T-helper 1 cell treated with Interleukin-12 subunit alpha and Interleukin-12 subunit beta and Interleukin-4 antibody, amounts not matched to agents 30 ng/mL and 1 ng/mL, for 36 hours (primary cell): Measurements from ENCODE around the gene KLF17. TPM values are rescaled to one million over a fixed set of nuclear protein-coding genes. Genes with fewer than 3 reads are reported as not detected.

Source experiments
- intact Hi-C: fragments of 100-400 bp; cut with micrococcal nuclease; formaldehyde crosslinking; loops from one replicate; pipeline ENCODE4 v1.15.1; 2024
- total RNA-seq: library from RNA; stranded (reverse); gene quantifications from 2 replicates; pipeline ENCODE4 v1.2.3, GENCODE V29; 2022

Gene KLF17, protein sequence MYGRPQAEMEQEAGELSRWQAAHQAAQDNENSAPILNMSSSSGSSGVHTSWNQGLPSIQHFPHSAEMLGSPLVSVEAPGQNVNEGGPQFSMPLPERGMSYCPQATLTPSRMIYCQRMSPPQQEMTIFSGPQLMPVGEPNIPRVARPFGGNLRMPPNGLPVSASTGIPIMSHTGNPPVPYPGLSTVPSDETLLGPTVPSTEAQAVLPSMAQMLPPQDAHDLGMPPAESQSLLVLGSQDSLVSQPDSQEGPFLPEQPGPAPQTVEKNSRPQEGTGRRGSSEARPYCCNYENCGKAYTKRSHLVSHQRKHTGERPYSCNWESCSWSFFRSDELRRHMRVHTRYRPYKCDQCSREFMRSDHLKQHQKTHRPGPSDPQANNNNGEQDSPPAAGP
- not detected in 2 replicates for total RNA-seq

GRCh38 chr1:44118682-44119081 lies at the start of gene KLF17:
TSS of gene KLF17 (plus strand) at chr1:44118821. CDS start at chr1:44118908, 87 bp downstream.
- intact Hi-C loops = no loop called here

DNA sequence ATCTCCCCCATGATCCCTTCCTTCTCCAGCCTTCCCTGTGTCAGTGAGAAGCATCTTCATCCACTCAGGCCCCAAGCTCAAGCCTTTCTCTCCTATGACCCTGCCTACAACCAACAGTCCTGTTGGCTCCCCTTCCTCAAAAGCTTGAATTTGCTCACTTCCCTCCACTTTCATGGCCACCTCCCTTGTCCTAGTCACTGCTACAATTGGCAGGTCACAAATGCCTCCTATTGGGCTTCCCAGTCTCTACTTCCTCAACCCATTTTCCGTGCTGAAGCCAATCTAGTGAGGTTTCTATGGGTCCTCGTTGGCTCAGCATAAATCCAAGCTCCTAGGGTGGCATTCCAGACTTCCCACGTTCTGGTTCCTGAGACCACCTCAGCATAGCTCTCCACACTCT lies 47.2 kb upstream of the KLF17 start:
- intact Hi-C loops = no loop called here

- intact Hi-C loops = no loop called here
These were observed 46.4 kb upstream of the KLF17 start for GRCh38 chr1:44072204-44072603.

DNA sequence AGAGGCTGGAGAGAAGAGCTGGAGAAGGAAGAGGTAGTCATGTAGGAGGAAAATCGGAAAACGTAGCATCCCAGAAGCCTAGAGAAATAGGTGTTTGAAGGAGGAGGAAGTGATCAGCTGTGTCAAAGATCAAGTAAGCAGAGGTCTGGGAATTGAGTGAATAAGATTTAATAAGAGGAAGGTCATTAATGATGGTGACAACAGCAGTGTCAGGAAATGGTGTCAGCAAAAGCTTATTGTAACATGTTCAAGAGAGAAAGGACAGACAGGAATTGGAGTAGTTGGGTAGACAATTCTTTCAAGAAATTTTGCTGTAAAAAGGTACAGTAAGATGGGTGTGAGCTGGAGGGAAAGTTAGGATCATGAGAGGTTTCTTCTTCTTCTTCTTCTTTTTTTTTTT lies 45.8 kb upstream of the KLF17 start:
- intact Hi-C loops = no loop called here

- intact Hi-C loops = no loop called here
These were observed 45.1 kb upstream of the KLF17 start for GRCh38 chr1:44073528-44073927.

DNA sequence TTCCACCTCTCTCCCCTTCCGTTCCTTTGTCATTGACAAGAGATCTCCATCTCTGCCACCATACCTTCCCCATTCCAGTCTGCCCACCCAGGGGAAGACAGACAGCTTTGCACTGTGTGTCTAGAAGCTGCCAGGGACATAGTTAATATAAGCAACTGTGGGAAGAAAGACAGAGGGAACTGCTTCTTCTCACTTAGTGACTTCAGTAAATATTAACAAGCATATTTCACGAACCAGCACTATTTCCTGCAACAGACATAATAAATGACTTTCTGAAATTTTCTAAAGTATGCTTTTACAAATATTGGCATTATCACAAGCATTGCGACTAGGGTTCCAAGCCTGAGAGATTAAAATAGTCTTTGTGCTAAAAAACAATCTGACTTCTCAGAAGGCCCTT lies 44.2 kb upstream of the KLF17 start:
- intact Hi-C loops = no loop called here

DNA sequence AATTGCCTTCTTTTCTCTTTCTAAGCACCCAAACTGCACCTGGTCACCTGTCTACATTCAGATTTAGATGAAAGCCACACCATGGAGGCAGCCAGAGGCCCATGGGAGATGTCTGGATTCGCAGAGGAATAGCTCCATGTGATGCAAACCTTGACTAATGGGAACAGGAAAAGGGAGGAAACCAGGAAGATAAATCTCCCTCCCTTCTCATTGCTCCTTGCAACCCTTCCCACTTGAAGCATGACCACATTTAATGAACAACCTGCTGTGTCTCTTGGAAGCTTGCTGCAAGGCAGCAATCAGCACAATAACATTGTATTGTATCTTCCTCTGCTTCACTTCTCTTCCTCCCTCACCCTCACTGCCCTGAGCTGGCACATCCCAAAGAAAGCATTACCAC lies 42.6 kb upstream of the KLF17 start:
- intact Hi-C loops = no loop called here

DNA sequence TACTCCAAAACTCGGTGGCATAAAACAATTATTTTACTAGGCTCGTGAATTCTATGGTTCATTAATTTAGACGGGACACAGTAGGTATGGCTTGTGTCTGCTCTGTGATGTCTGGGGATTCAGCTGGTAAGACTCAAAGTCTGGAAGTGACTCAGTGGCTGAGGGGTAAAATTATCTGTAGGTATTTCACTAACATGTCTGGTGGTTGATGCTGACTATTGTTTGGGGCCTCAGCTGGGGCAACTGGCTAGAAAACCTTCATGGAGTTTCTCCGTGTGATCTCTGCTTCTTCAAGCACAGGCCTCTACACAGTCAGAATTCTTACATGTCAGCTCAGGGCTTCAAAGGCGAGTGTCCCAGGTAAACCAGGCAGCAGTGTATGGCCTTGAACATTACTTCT lies 41.2 kb upstream of the KLF17 start:
- intact Hi-C loops = no loop called here

DNA sequence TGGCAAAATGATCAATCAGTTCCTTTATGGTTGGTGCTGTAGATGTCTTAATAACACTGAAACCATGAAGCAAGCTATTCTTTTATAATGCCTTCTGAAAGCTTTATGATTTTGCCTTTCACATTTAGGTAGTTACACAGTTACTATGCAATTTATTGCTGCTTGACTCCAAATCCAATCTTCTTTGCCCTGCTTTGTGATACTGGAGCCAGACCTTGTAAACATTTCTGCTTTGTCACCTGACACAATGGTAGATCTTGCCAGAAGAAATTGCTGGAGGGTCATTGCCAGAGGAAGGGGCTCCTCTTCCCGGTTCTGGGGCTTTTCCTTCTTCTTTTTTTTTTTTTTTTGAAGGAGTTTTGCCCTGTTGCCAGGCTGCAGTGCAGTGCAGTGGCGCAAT lies 40.5 kb upstream of the KLF17 start:
- intact Hi-C loops = no loop called here

GRCh38 chr1:44079566-44079965 lies 39.1 kb upstream of the KLF17 start:
- intact Hi-C loops = no loop called here

DNA sequence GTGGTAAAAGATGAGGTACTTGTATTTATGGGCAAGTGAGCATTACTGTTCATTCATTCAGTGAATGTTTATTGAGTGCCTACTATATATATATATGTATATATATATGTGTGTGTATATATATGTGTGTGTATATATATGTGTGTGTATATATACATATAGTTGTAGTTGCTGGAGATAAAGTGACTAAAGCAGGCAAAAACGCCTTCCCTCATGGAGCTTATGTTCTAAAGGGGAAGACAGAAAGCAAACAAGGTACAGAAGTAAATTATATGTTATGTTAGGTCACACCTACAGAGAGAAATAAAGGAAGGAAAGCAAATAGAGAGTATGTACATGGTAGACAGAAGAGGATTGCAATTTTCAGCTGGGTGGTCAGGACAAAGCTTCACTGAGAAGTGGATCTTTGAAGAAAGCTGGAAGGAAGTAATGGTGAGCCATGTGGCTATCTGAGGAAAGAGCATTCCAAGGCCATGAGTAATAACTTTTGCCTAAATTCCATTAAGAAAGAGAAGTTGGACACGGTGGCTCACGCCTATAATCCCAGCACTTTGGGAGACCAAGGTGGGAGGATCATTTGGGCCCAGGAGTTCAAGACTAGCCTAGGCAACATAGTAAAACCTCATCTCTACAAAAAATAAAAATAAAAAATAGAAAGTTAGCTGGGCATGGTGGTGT lies 33.5 kb upstream of the KLF17 start:
- intact Hi-C loops = no loop called here

DNA sequence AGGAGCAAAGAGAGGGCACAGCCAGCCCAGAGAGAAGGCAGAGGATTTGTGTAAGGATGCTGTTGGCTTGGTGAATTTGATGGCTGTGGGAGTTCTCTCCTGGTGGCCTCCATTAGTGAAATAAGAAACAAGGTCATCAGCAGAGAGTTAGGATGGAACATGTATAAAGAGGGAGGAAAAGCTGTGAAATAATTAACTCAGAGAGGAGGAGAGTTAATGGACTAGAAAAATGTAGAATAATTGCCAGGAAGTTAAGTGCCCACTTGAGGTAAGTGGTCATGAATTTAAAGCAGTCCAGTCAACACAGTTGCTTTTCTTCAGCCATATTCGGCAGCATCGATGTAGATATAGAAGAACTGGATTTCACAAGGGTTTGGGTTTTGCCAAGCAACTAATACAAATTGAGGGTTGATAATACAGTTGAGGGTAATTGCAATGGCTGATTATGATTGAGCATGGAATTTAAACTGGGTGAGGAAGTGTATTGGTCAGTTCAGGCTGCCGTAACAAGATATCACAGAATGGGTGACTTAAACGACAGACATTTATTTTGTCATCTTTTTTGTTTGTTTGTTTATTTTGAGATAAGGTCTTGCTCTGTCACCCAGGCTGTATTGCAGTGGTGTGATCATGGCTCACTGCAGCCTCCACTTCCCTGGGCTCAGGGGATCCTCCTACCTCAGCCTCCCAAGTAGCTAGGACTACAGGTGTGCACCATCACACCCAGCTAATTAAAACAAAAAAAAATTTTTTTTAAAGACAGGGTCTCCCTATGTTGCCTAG lies 31.7 kb upstream of the KLF17 start:
- intact Hi-C loops = no loop called here

DNA sequence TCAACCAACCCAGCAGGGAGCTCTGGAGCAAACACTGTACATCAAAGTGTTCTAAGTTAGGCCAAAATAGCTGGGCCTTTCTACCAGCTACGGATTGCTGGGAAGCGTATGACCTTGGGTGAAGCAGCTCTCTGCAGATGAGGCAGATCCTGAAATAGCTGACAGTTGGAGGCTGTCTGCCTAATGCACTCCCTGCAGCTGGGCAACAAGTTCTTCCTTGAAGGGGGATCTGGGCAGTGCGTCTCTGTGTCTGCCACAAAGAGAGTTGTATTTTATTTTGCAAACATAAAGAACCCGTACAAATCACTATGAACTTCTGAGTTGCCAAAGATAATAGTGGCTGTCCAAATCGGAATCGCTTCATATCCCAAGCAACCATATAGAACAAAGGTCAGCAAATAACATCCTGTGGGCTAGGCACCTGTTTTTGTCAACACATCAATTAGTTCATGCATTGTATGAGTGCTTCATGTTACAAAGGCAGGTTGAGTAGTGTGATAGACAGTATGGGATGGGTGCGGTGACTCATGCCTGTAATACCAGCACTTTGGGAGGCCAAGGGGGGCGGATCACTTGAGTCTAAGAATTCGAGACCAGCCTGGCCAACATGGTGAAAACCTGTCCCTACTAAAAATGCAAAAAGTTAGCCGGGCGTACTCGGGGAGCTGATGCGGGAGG lies 29.1 kb upstream of the KLF17 start:
- intact Hi-C loops = no loop called here

GRCh38 chr1:44090429-44091252 lies 28.0 kb upstream of the KLF17 start:
- intact Hi-C loops = no loop called here

DNA sequence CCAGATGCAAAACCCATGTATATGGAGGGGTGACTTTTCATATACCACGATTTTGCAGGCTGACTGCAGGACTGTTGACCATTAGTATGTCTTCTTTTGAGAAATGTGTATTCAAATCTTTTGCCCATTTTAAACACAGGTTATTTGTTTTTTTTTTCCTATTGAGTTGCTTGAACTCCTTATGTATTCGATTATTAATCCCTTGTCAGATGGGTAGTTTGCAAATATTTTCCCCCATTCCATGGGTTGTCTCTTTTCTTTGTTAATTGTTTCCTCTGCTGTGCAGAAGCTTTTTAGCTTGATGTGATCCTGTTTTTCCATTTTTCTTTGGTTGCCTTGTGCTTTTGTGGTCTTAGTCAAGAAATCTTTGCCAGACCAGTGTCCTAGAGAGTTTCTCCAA lies 24.6 kb upstream of the KLF17 start:
- intact Hi-C loops = no loop called here

GRCh38 chr1:44100183-44100868 lies 18.3 kb upstream of the KLF17 start:
- intact Hi-C loops = no loop called here

DNA sequence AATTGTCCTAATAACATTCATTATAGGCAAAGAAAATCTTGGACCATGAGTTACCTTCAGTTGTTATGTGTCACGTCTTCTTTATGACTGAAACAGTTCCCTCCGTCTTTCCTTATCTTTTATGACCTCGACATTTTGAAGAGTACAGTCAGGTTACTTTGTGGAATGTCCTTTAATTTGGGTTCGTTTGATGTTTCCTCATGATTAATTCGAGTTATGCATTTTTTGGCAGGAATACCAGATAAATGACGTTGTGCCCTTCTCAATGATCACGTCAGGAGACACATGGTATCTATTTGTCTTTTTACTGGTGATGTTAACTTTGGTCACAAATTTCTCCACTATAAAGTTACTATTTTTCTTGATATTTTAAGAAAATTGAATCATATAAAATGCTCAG lies 17.3 kb upstream of the KLF17 start:
- intact Hi-C loops = no loop called here

DNA sequence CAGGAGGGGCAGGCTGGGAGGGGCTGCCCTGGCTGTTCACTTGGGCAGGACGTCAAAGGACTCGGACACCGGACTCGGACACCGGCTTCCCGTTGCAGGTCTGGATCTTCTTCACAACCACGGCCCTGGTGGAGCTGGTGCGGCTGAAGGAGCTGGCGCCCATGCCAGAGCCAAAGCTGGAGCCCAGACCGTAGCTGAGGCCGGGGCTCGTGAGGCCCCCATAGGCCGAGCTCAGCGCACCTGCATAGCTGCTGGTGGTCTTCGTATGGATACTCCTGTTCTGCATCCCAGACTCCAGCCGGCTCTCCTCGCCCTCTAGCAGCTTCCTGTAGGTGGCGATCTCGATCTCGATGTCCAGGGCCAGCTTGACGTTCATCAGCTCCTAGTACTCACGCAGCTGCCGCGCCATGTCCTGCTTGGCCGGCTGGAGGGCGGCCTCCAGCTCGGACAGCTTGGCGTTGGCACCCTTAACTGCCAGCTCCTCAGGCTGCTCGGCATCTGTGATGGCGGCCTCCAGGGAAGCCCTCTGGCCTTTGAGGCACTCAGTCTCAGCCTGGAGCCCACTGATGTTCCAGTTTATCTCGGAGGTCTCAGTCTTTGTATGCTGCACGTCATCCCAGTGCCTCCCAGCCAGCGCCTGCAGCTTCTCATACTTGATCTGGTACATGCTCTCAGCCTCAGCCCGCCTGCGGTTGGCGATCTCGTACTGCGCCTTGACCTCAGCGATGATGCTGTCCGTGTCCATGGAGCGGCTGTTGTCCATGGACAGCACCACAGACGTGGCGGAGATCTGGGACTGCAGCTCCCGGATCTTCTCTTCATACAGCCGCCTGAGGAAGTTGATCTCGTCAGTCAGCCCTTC lies 15.1 kb upstream of the KLF17 start:
- intact Hi-C loops = no loop called here

- intact Hi-C loops = no loop called here
These were observed 12.8 kb upstream of the KLF17 start for GRCh38 chr1:44105810-44106209.
